NB4 (cell line): Measurements from ENCODE around the gene KCNJ5.
A peak's percentile ranks its signal among the peaks of the same experiment; 100 is the strongest.

Experiments used
- DNase-seq: peaks from one replicate; pipeline ENCODE4 v3.0.0; 2010; ENCODE audit warnings: low read depth
- H3K4me3 ChIP-seq: one replicate; pipeline ENCODE4 v1.5.1; 2011; ENCODE audit warnings: mild to moderate bottlenecking, low read depth, low read length, moderate library complexity
- CTCF ChIP-seq: IDR thresholded peaks from one replicate; pipeline ENCODE4 v1.5.1; 2012; ENCODE audit warnings: low read depth, low read length
- MAX ChIP-seq: IDR thresholded peaks from 2 replicates; pipeline ENCODE4 v1.6.1; 2011; ENCODE audit warnings: low read depth, low read length
- MYC ChIP-seq: IDR thresholded peaks from 2 replicates; pipeline ENCODE4 v1.6.1; 2011; ENCODE audit warnings: low read depth, low read length
- POLR2A ChIP-seq: IDR thresholded peaks from 2 replicates; pipeline ENCODE4 v1.6.1; 2011; ENCODE audit warnings: mild to moderate bottlenecking; ENCODE audit not compliant: insufficient read length; ENCODE audit errors: extremely low read depth

Gene KCNJ5

DNA sequence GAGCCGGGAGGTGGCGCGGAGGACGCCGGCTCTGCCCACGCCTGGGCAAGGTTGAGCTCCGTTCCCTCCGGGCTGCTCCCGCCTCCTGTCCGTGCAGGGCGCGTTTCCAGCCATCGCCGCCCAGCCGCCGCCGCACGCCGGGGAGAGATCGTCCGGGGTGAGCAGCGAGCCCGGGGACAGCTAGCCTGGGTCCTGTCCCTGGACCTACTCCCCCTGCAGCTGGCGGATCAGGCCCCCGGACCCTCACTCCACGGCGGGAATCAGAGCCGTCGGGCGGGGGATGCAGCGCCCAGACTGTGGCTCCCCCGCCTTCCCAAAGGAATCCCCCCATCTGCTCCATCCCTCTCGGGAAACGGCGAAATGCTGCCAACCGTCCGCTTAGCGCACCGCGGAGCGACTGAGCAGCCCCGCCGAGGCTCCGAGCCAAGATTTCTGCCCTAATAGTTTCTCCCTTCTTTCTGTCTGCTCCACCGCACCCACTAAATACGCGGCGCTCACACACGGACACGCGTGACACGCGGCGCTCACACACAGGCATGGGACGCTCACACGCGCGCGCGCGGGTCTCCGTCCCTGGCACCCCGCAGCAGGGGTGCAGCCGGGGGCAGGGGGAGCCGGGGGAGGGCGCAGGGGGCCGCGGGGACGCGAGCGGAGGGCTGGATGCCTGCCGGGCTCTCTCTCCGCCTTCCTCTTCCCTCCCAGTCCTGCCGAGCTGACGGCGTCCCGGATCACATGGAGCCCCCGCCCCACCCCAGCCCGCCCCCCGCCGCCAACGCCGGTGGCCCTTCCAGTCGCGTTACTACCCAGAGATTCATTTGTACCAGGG lies at the start of gene KCNJ5:
Gene KCNJ5, plus strand, starts transcription at position 814 of the 826 bp plus-strand sequence. CDS start 19,918 bp downstream, outside the sequence.
- H3K4me3 ChIP-seq: no peak within 1 kb of the TSS
- DNase-seq: no peak
- no peak for TF ChIP-seq MAX
- no peak for TF ChIP-seq POLR2A
- TF ChIP-seq MYC: no peak
- TF ChIP-seq CTCF: no peak

GRCh38 chr11:128841461-128842072 lies 49.6 kb upstream of the KCNJ5 start:
- no peak for DNase-seq
- no peak for TF ChIP-seq MYC
- TF ChIP-seq POLR2A: no peak
- TF ChIP-seq CTCF: no peak
- no peak for TF ChIP-seq MAX
- no peak overlapping the region for H3K4me3 ChIP-seq

DNA sequence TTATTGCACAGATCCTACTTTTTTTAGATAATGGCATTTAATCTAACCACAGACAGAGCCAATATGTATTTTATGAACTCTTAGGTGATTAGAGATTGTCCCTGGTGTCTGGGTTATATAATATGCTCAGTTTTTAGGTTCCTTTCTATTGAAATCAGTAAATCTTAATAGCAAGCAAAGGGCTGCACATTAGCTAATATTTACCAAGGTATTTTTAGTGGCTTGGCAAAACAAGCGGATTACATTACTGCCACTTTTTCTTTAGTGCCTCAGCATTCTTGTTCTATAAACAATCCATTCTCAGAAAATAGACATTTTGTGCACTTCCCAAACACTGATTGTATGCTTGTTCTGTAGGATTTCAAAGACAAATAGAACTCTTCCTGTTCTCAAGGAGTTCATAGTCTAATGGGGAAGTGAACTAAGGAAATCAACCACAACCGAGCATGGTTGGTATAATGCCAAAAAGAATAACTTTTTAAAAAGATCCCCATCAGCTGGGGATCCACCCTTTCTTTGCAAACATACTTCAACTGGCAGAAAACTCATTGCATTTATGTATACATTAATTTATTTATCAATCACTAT lies 47.9 kb upstream of the KCNJ5 start:
- no peak for DNase-seq
- H3K4me3 ChIP-seq: no peak overlapping the region
- TF ChIP-seq MAX: no peak
- no peak for TF ChIP-seq POLR2A
- TF ChIP-seq MYC: no peak
- TF ChIP-seq CTCF: no peak

GRCh38 chr11:128845334-128845780 lies 45.8 kb upstream of the KCNJ5 start:
- TF ChIP-seq MYC (no peak), POLR2A (no peak), CTCF (no peak), MAX (no peak)
- peak; percentile 27 for DNase-seq

GRCh38 chr11:128846985-128847384 lies 44.2 kb upstream of the KCNJ5 start:
- H3K4me3 ChIP-seq: no peak overlapping the region
- TF ChIP-seq MYC (no peak), MAX (no peak), CTCF (no peak)
- DNase-seq: no peak

More at GRCh38 chr11:128845334-128845780, 45.8 kb upstream of the KCNJ5 start:
- no peak overlapping the region for H3K4me3 ChIP-seq
